ENCODE data around the gene HLA-DQB1. TPM values are rescaled to one million over a fixed set of nuclear protein-coding genes. Genes with fewer than 3 reads are reported as not detected.
"Not testable (repeated sequence)": the region's sequence is repeated elsewhere in the genome, so short reads cannot be mapped to it uniquely, and the experiment has no call there.

HLA-DQB1 gene
- total RNA-seq, 4 donors from 2014 or later: 0.71 to 5.8 (median 4.8) TPM; not detected in 1

DNA sequence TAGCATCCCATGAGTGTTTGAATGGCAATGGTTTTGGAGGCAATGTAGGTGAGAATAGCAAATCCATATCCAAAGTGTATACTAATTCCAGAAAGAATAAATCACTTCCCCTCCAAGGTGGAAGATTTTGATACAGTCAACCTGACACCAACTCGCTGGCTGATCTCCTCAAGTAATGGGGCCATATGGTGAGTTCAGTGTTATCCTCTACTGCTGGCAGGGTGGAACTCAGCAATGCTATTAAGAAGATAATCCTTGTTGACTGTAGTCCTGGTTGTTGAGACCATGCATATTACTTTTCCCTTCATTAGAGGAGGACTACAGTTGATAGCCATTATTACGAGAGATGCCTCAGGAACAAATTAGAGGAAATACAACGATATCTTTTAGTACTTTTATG, 17.8 kb upstream of the HLA-DQB1 start:
- Histone ChIP-seq H3K4me3 (no peak overlapping the region), H3K27ac (replicated peaks in 1 of 4) (no peak overlapping the region), H3K27me3 (peaks cover 0 to 21% (median 2%) of the 10 kb centered on the region in 4 donors), H3K4me1 (no peaks in the 10 kb centered on the region), H3K36me3 (no peaks in the 10 kb centered on the region), H3K9me3 (no peaks in the 10 kb centered on the region)
- no peak for DNase-seq (ENCODE audit: extremely low spot score)
- no peak for TF ChIP-seq POLR2A (IDR thresholded peaks at IDR 0.05; ENCODE audit: low read depth)
- TF ChIP-seq EP300 (IDR thresholded peaks at IDR 0.05): no peak
- no peak for TF ChIP-seq POLR2AphosphoS5 (IDR thresholded peaks at IDR 0.05)
- no peak for TF ChIP-seq CTCF (IDR thresholded peaks at IDR 0.05)
- WGBS: 71% methylated on average over 3 of the region's 3 CpGs
- intact Hi-C loops (cut with DNase I): no loop called here

GRCh38 chr6:32680055-32680454, 13.6 kb upstream of the HLA-DQB1 start:
- Histone ChIP-seq H3K27me3 (peaks cover 0 to 17% (median 0%) of the 10 kb centered on the region in 4 donors), H3K27ac (replicated peaks in 1 of 4) (no peak overlapping the region), H3K36me3 (no peaks in the 10 kb centered on the region), H3K4me3 (no peak overlapping the region), H3K4me1 (no peaks in the 10 kb centered on the region), H3K9me3 (peaks cover 0 to 5% (median 0%) of the 10 kb centered on the region in 4 donors)
- WGBS: 50% methylated on average over 1 of the region's 1 CpG
- DNase-seq (ENCODE audit: extremely low spot score): no peak
- no peak for TF ChIP-seq EP300 (IDR thresholded peaks at IDR 0.05)
- TF ChIP-seq POLR2A (IDR thresholded peaks at IDR 0.05; ENCODE audit: low read depth): no peak
- TF ChIP-seq POLR2AphosphoS5 (IDR thresholded peaks at IDR 0.05): no peak
- TF ChIP-seq CTCF (IDR thresholded peaks at IDR 0.05): no peak
- intact Hi-C loops (cut with DNase I): no loop called here

- no peak for DNase-seq (ENCODE audit: extremely low spot score)
- no peak for TF ChIP-seq EP300 (IDR thresholded peaks at IDR 0.05)
- TF ChIP-seq CTCF (IDR thresholded peaks at IDR 0.05): no peak
- TF ChIP-seq POLR2AphosphoS5 (IDR thresholded peaks at IDR 0.05): no peak
- TF ChIP-seq POLR2A (IDR thresholded peaks at IDR 0.05; ENCODE audit: low read depth): no peak
- H3K4me1 ChIP-seq: no peaks in the 10 kb centered on the region
- no CpG with 5 or more reads among the region's 4 CpGs for WGBS
- no peak overlapping the region for H3K27ac ChIP-seq (replicated peaks in 1 of 4)
- H3K27me3 ChIP-seq: peaks cover 0 to 17% (median 0%) of the 10 kb centered on the region in 4 donors
- intact Hi-C loops (cut with DNase I): no loop called here
- H3K36me3 ChIP-seq: no peaks in the 10 kb centered on the region
- no peak overlapping the region for H3K4me3 ChIP-seq
- peaks cover 0 to 5% (median 0%) of the 10 kb centered on the region in 4 donors for H3K9me3 ChIP-seq
Measured at GRCh38 chr6:32679492-32679891, 13.0 kb upstream of the HLA-DQB1 start.

- H3K36me3 ChIP-seq; H3K27ac ChIP-seq (replicated peaks in 1 of 4); H3K4me3 ChIP-seq; H3K27me3 ChIP-seq; intact Hi-C loops (cut with DNase I); H3K4me1 ChIP-seq; DNase-seq (ENCODE audit: extremely low spot score): not testable (repeated sequence)
- WGBS: 82% methylated on average over 7 of the region's 7 CpGs
- peaks cover 0 to 26% (median 0%) of the 10 kb centered on the region in 4 donors for H3K9me3 ChIP-seq
Measured at GRCh38 chr6:32674123-32674522, 7.7 kb upstream of the HLA-DQB1 start.

DNA sequence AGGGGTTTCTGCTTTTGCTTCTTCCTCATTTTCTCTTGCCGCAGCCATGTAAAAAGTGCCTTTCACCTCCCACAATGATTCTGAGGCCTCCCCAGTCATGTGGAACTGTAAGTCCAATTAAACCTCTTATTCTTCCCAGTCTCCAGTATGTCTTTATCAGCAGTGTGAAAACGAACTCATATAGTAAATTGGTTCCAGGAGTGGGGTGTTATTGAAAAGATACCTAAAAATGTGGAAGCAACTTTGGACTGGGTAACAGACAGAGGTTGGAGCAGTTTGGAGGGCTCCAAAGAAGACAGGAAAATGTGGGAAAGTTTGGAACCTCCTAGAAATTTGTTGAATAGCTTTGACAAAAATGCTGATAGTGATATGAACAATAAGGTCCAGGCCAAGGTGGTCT, 5.5 kb upstream of the HLA-DQB1 start:
- WGBS: 20% methylated on average over 2 of the region's 2 CpGs
- H3K27ac ChIP-seq (replicated peaks in 1 of 4); H3K36me3 ChIP-seq; intact Hi-C loops (cut with DNase I); H3K4me1 ChIP-seq; H3K27me3 ChIP-seq; DNase-seq (ENCODE audit: extremely low spot score); H3K4me3 ChIP-seq: not testable (repeated sequence)
- peaks cover 0 to 25% (median 0%) of the 10 kb centered on the region in 4 donors for H3K9me3 ChIP-seq

DNA sequence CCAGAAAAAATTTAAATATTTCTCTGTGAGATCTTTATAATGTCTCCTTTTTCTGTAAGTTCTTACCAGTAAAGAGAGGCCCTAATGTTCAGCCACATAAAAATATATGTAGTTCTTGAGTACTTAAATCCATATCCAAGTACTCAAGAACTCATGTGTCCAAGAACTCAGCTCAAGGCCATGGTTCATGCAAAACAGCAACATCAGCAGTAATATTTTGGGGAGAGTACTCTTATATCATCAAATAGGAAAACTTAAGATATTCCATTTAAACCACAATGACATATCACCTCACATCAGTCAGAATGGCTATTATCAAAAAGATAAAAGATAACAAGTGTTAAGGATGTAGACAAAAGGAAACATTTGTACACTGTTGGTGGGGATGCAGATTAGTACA, 3.4 kb upstream of the HLA-DQB1 start:
- Histone ChIP-seq H3K27ac (replicated peaks in 1 of 4) (no peak overlapping the region), H3K36me3 (no peaks in the 10 kb centered on the region), H3K4me3 (no peak overlapping the region), H3K9me3 (peaks cover 0 to 22% (median 0%) of the 10 kb centered on the region in 4 donors), H3K27me3 (peaks cover 0 to 6% (median 0%) of the 10 kb centered on the region in 4 donors), H3K4me1 (no peaks in the 10 kb centered on the region)
- DNase-seq (ENCODE audit: extremely low spot score): no peak
- intact Hi-C loops (cut with DNase I): loop anchor here (5.0 kb wide), 1 partner anchor 92 kb away; the partner anchor contains the start of gene HLA-DQB2
- no peak for TF ChIP-seq POLR2A (IDR thresholded peaks at IDR 0.05; ENCODE audit: low read depth)
- no peak for TF ChIP-seq CTCF (IDR thresholded peaks at IDR 0.05)
- no peak for TF ChIP-seq POLR2AphosphoS5 (IDR thresholded peaks at IDR 0.05)
- TF ChIP-seq EP300 (IDR thresholded peaks at IDR 0.05): no peak

Data from esophagus muscularis mucosa (tissue), 4 donors.